AG04450 (cell line): Measurements from ENCODE around the gene SLC48A1. TPM values are rescaled to one million over a fixed set of nuclear protein-coding genes. Genes with fewer than 3 reads are reported as not detected.

Experiments used
- CTCF ChIA-PET: fragments of 300-600, 350-600 bp; formaldehyde crosslinking; extraction: SDS; loops from one replicate; lab custom pipeline; 2022; ENCODE audit warnings: antibody characterized with exemption, inconsistent platforms; lab: Charles Lee
- POLR2A ChIA-PET: fragments of 350-600 bp; formaldehyde crosslinking; extraction: SDS; loops from one replicate; lab custom pipeline; 2021; ENCODE audit warnings: antibody characterized with exemption, inconsistent platforms; lab: Yijun Ruan, JAX
- DNase-seq: peaks from one replicate; pipeline ENCODE4 v3.0.0-alpha.2; 2011; ENCODE audit warnings: low read depth, low spot score
- H3K27ac ChIP-seq: one replicate; pipeline ENCODE4 v1.5.1; 2012; ENCODE audit warnings: low read depth, low read length, control low read depth
- H3K27me3 ChIP-seq: one replicate; pipeline ENCODE4 v1.6.0; 2012; ENCODE audit warnings: low read length; ENCODE audit not compliant: control insufficient read depth, insufficient read depth
- H3K4me3 ChIP-seq: 2 replicates; pipeline ENCODE4 v1.5.1; 2011; ENCODE audit warnings: mild to moderate bottlenecking, low read depth, low read length, control low read depth
- H3K9me3 ChIP-seq: 2 replicates; pipeline ENCODE4 v1.5.1; 2012; ENCODE audit warnings: low read length; ENCODE audit not compliant: control insufficient read depth, insufficient read depth
- CTCF ChIP-seq: IDR thresholded peaks from 2 replicates; pipeline ENCODE4 v1.5.1; 2011; ENCODE audit warnings: low read depth, low read length, control low read depth, inconsistent platforms
- polyA plus RNA-seq: library from polyadenylated mRNA; depleted of rRNA; stranded (reverse); fragments of >200 nt; gene quantifications from 2 replicates; pipeline ENCODE4 v1.2.3, GENCODE V29; 2011

Gene SLC48A1
- polyA plus RNA-seq, 1 experiment = 7.8 TPM

- no peak overlapping the region for H3K27ac ChIP-seq
- CTCF ChIA-PET = interaction anchor here (1.0 to 7.3 kb wide), 3 partner anchors 11 to 41 kb away, joined by 3 to 69 read pairs (median 4); no protein-coding TSS in a partner anchor
- no peak overlapping the region for H3K4me3 ChIP-seq
- H3K27me3 ChIP-seq = no peaks in the 10 kb centered on the region
- POLR2A ChIA-PET = interaction anchor here (0.5 kb wide), 1 partner anchor 29 kb away, joined by 3 read pairs; no protein-coding TSS in a partner anchor
- DNase-seq = no peak
- H3K9me3 ChIP-seq = no peaks in the 10 kb centered on the region; the same call in 1 of the 2 replicates
- peak; percentile 38; the same call in 1 of the 2 replicates for TF ChIP-seq CTCF
Observed at GRCh38 chr12:47797441-47797840, 24.4 kb downstream of the SLC48A1 start.

GRCh38 chr12:47798382-47798948 lies 25.4 kb downstream of the SLC48A1 start:
- CTCF ChIA-PET = interaction anchor here (0.6 to 7.3 kb wide), 2 partner anchors 40 to 55 kb away, joined by 5 to 69 read pairs; no protein-coding TSS in a partner anchor

GRCh38 chr12:47799357-47799955 lies 26.4 kb downstream of the SLC48A1 start:
- H3K4me3 ChIP-seq = no peak overlapping the region
- H3K9me3 ChIP-seq = no peaks in the 10 kb centered on the region; the same call in 1 of the 2 replicates
- ChIA-PET CTCF (interaction anchor here (1.0 to 7.3 kb wide), 2 partner anchors 31 to 39 kb away, joined by 3 to 69 read pairs; no protein-coding TSS in a partner anchor), POLR2A (interaction anchor here (0.6 kb wide), 1 partner anchor 72 kb away, joined by 6 read pairs; no protein-coding TSS in a partner anchor)
- no peak for TF ChIP-seq CTCF
- H3K27ac ChIP-seq = no peak overlapping the region
- H3K27me3 ChIP-seq = no peaks in the 10 kb centered on the region
- DNase-seq = no peak

More at GRCh38 chr12:47798382-47798948, 25.4 kb downstream of the SLC48A1 start:
- Histone ChIP-seq H3K9me3 (no peaks in the 10 kb centered on the region; the same call in 1 of the 2 replicates), H3K27ac (no peak overlapping the region), H3K4me3 (no peak overlapping the region), H3K27me3 (no peaks in the 10 kb centered on the region)
- no peak for DNase-seq
- POLR2A ChIA-PET = no interaction called here
- TF ChIP-seq CTCF = no peak

GRCh38 chr12:47800582-47800981 lies 27.5 kb downstream of the SLC48A1 start:
- peak overlapping the region; percentile 2 for H3K27ac ChIP-seq
- TF ChIP-seq CTCF = no peak
- no peak for DNase-seq
- H3K4me3 ChIP-seq = no peak overlapping the region
- no peaks in the 10 kb centered on the region for H3K27me3 ChIP-seq
- no peaks in the 10 kb centered on the region; the same call in 1 of the 2 replicates for H3K9me3 ChIP-seq
- ChIA-PET CTCF (interaction anchor here (1.7 to 7.3 kb wide), 2 partner anchors 38 to 149 kb away, joined by 4 to 69 read pairs; no protein-coding TSS in a partner anchor), POLR2A (no interaction called here)
